NCI-H748 treated with DMSO at 0.1 percent for 48 hours (cell line): ENCODE data around the gene TJAP1.

Source experiments
- DNase-seq: peaks from one replicate; lab custom pipeline; 2025; lab: John Stamatoyannopoulos, UW

Gene TJAP1

GRCh38 chr6:43504756-43505593 lies 27.6 kb downstream of the TJAP1 start:
- DNase-seq, result no peak

- DNase-seq, result no peak
These were observed 28.3 kb downstream of the TJAP1 start for GRCh38 chr6:43505718-43506117.

- no peak for DNase-seq
These were observed 28.8 kb downstream of the TJAP1 start for GRCh38 chr6:43506171-43506570.

GRCh38 chr6:43506667-43507471 lies 29.5 kb downstream of the TJAP1 start:
- peak; percentile 85 for DNase-seq

- no peak for DNase-seq
These were observed 31.2 kb downstream of the TJAP1 start for GRCh38 chr6:43508481-43509141.

- DNase-seq, result no peak
These were observed 32.0 kb downstream of the TJAP1 start for GRCh38 chr6:43509142-43509983.

GRCh38 chr6:43509984-43510826 lies 32.8 kb downstream of the TJAP1 start, which contains the start of gene LRRC73:
Gene LRRC73 (minus strand): TSS chr6:43510346. CDS start chr6:43509785, 561 bp downstream.
- peak; percentile 73 for DNase-seq

- DNase-seq, result peak; percentile 42
These were observed 33.4 kb downstream of the TJAP1 start for GRCh38 chr6:43510827-43511163.

GRCh38 chr6:43511824-43512415 lies 34.5 kb downstream of the TJAP1 start:
- no peak for DNase-seq

- DNase-seq, result no peak
These were observed 38.4 kb downstream of the TJAP1 start for GRCh38 chr6:43515808-43516207.

GRCh38 chr6:43516367-43516696 lies 39.0 kb downstream of the TJAP1 start:
- no peak for DNase-seq

- DNase-seq, result peak; percentile 99
These were observed 39.5 kb downstream of the TJAP1 start, which contains the start of the genes POLR1C and YIPF3 for GRCh38 chr6:43516697-43517504. Gene POLR1C (plus strand): TSS chr6:43517089. CDS start chr6:43517110, 21 bp downstream. Gene YIPF3 (minus strand): TSS chr6:43516926. CDS start chr6:43516807, 119 bp downstream.

GRCh38 chr6:43517505-43518357 lies 40.4 kb downstream of the TJAP1 start:
- no peak for DNase-seq

- no peak for DNase-seq
These were observed 42.7 kb downstream of the TJAP1 start for GRCh38 chr6:43520097-43520496.

GRCh38 chr6:43521836-43522235 lies 44.5 kb downstream of the TJAP1 start:
- no peak for DNase-seq

GRCh38 chr6:43522547-43523261 lies 45.3 kb downstream of the TJAP1 start:
- DNase-seq, result no peak

- DNase-seq, result no peak
These were observed 45.9 kb downstream of the TJAP1 start for GRCh38 chr6:43523284-43523683.

- no peak for DNase-seq
These were observed 47.2 kb downstream of the TJAP1 start for GRCh38 chr6:43524483-43524961.
